HCT116 (cell line): ENCODE data around the gene USH1C.

ENCODE experiments used
- CEBPB ChIP-seq: IDR thresholded peaks from 2 replicates; pipeline ENCODE4 v1.6.1; 2012; ENCODE audit warnings: low read depth
- ELF1 ChIP-seq: IDR thresholded peaks from 2 replicates; pipeline ENCODE4 v1.6.1; 2012; ENCODE audit warnings: low read depth, borderline replicate concordance
- EZH2 ChIP-seq: fragments of 200-600 bp; sonication (generic); IDR thresholded peaks from 2 replicates; pipeline ENCODE4 v1.6.1; 2017; ENCODE audit warnings: antibody characterized with exemption, mixed run types
- JUND ChIP-seq: IDR thresholded peaks from 2 replicates; pipeline ENCODE4 v1.6.1; 2012
- POLR2A ChIP-seq: IDR thresholded peaks from 2 replicates; pipeline ENCODE4 v1.7.0; 2011; ENCODE audit warnings: borderline replicate concordance; ENCODE audit not compliant: insufficient read depth, insufficient read length; ENCODE audit errors: extremely low read depth
- POLR2AphosphoS5 ChIP-seq: IDR thresholded peaks from 2 replicates; pipeline ENCODE4 v1.6.1; 2011; ENCODE audit warnings: mild to moderate bottlenecking, low read depth, low read length, moderate library complexity
- RAD21 ChIP-seq: IDR thresholded peaks from 2 replicates; pipeline ENCODE4 v1.6.1; 2012; ENCODE audit warnings: low read depth, mild to moderate bottlenecking
- SIN3A ChIP-seq: IDR thresholded peaks from 2 replicates; pipeline ENCODE4 v1.6.1; 2012; ENCODE audit warnings: low read depth
- SP1 ChIP-seq: IDR thresholded peaks from 2 replicates; pipeline ENCODE4 v1.6.1; 2012; ENCODE audit warnings: low read depth
- TCF7L2 ChIP-seq: IDR thresholded peaks from 2 replicates; pipeline ENCODE4 v1.7.0; 2011; ENCODE audit warnings: borderline replicate concordance, inconsistent platforms; ENCODE audit not compliant: insufficient read depth, insufficient read length; ENCODE audit errors: extremely low read depth
- YY1 ChIP-seq: IDR thresholded peaks from 2 replicates; pipeline ENCODE4 v1.6.1; 2011; ENCODE audit warnings: low read length, low read depth, moderate library complexity, mild to moderate bottlenecking; ENCODE audit not compliant: insufficient replicate concordance; ENCODE audit errors: extremely low read depth
- ZFX ChIP-seq: fragments of 450-650 bp; IDR thresholded peaks from 2 replicates; pipeline ENCODE4 v1.6.1; 2017
- TF ChIP-seq, protein P1 (sequence below), 3 experiments: fragments of 200-600 bp in 1 of 3; sonication (generic) in 1 of 3; IDR thresholded peaks in 2 of 3; conservative IDR thresholded peaks in 1 of 3; 2 replicates each; pipeline ENCODE4 v1.5.1; 2012 to 2017; ENCODE audit warnings: low read depth in 2 of 3, low read length in 2 of 3, antibody characterized with exemption in 1 of 3, borderline replicate concordance in 1 of 3, control low read depth in 1 of 3, mild to moderate bottlenecking in 1 of 3, mixed read lengths in 1 of 3, mixed run types in 1 of 3, moderate library complexity in 1 of 3; ENCODE audit not compliant: insufficient read depth in 1 of 3
- TF ChIP-seq, protein P2 (sequence below): IDR thresholded peaks from 2 replicates; pipeline ENCODE4 v1.6.1; 2012

DNA sequence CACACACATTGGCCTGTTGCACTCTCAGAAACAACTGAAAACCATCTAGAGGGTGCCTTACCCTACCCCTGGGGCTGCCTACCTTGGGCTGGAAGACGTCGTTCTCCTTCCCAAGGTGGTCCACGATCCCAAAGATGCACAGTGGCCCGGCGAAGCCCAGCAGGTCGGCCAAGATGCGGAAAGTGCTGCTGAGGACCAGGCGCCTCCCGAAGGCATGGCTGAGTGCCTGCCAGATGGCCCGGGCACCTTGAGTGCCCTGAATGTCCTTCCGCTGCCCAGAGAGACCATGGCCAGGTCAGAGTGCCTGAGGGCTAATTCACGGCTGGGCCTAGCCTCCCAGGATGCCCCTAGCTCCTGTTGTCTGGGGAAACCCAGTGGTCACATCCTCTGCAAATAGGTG lies 83.8 kb downstream of the USH1C start:
- TF ChIP-seq YY1 (no peak), POLR2AphosphoS5 (no peak), CEBPB (no peak), POLR2A (no peak), ELF1 (no peak), RAD21 (no peak), SIN3A (no peak), ZFX (no peak), EZH2 (no peak), TCF7L2 (no peak), JUND (no peak), SP1 (no peak)
- TF ChIP-seq, protein P1, sequence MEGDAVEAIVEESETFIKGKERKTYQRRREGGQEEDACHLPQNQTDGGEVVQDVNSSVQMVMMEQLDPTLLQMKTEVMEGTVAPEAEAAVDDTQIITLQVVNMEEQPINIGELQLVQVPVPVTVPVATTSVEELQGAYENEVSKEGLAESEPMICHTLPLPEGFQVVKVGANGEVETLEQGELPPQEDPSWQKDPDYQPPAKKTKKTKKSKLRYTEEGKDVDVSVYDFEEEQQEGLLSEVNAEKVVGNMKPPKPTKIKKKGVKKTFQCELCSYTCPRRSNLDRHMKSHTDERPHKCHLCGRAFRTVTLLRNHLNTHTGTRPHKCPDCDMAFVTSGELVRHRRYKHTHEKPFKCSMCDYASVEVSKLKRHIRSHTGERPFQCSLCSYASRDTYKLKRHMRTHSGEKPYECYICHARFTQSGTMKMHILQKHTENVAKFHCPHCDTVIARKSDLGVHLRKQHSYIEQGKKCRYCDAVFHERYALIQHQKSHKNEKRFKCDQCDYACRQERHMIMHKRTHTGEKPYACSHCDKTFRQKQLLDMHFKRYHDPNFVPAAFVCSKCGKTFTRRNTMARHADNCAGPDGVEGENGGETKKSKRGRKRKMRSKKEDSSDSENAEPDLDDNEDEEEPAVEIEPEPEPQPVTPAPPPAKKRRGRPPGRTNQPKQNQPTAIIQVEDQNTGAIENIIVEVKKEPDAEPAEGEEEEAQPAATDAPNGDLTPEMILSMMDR (IDR thresholded peaks at IDR 0.05 in 2 of 3, conservative IDR thresholded peaks at IDR 0.05 in 1 of 3; ENCODE audit: borderline replicate concordance in 1 of 3, insufficient read depth in 1 of 3, low read depth in 2 of 3, low read length in 2 of 3): no peak
- TF ChIP-seq, protein P2, sequence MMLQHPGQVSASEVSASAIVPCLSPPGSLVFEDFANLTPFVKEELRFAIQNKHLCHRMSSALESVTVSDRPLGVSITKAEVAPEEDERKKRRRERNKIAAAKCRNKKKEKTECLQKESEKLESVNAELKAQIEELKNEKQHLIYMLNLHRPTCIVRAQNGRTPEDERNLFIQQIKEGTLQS: no peak
